BE2C (cell line): ENCODE data around the gene PMAIP1.

ENCODE experiments used
- DNase-seq: peaks from one replicate; pipeline ENCODE4 v3.0.0-alpha.2; 2020
- H3K27me3 ChIP-seq: fragments of 250-450 bp; sonication (Bioruptor Pico); 2 replicates; pipeline ENCODE4 v1.5.1; 2020; ENCODE audit warnings: mild to moderate bottlenecking
- H3K36me3 ChIP-seq: fragments of 250-450 bp; sonication (Bioruptor Pico); 2 replicates; pipeline ENCODE4 v1.5.1; 2020; ENCODE audit warnings: mild to moderate bottlenecking
- H3K4me1 ChIP-seq: fragments of 250-450 bp; sonication (Bioruptor Pico); 2 replicates; pipeline ENCODE4 v1.5.1; 2020
- H3K4me3 ChIP-seq: 2 replicates; pipeline ENCODE4 v1.5.1; 2011; ENCODE audit warnings: low read depth, low read length
- H3K9me3 ChIP-seq: fragments of 250-450 bp; sonication (Bioruptor Pico); 2 replicates; pipeline ENCODE4 v1.5.1; 2020
- TF ChIP-seq, protein P1 (sequence below): IDR thresholded peaks from 2 replicates; pipeline ENCODE4 v1.5.1; 2012; ENCODE audit warnings: mild to moderate bottlenecking, low read depth, low read length

Gene PMAIP1

GRCh38 chr18:59897321-59897954 lies 2.4 kb upstream of the PMAIP1 start:
- peaks cover under 1% of the 10 kb centered on the region for H3K36me3 ChIP-seq
- no peaks in the 10 kb centered on the region for H3K27me3 ChIP-seq
- TF ChIP-seq, protein P1, sequence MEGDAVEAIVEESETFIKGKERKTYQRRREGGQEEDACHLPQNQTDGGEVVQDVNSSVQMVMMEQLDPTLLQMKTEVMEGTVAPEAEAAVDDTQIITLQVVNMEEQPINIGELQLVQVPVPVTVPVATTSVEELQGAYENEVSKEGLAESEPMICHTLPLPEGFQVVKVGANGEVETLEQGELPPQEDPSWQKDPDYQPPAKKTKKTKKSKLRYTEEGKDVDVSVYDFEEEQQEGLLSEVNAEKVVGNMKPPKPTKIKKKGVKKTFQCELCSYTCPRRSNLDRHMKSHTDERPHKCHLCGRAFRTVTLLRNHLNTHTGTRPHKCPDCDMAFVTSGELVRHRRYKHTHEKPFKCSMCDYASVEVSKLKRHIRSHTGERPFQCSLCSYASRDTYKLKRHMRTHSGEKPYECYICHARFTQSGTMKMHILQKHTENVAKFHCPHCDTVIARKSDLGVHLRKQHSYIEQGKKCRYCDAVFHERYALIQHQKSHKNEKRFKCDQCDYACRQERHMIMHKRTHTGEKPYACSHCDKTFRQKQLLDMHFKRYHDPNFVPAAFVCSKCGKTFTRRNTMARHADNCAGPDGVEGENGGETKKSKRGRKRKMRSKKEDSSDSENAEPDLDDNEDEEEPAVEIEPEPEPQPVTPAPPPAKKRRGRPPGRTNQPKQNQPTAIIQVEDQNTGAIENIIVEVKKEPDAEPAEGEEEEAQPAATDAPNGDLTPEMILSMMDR, result no peak
- H3K9me3 ChIP-seq, result no peaks in the 10 kb centered on the region
- no peak for DNase-seq
- no peak overlapping the region for H3K4me3 ChIP-seq
- H3K4me1 ChIP-seq, result no peaks in the 10 kb centered on the region

- H3K9me3 ChIP-seq, result no peaks in the 10 kb centered on the region
- peaks cover 8% of the 10 kb centered on the region for H3K36me3 ChIP-seq
- no peak for DNase-seq
- H3K27me3 ChIP-seq, result no peaks in the 10 kb centered on the region
- H3K4me3 ChIP-seq, result no peak overlapping the region
- H3K4me1 ChIP-seq, result no peaks in the 10 kb centered on the region
- TF ChIP-seq, protein P1, result no peak
Measured at GRCh38 chr18:59898093-59898492, 1.7 kb upstream of the PMAIP1 start.

DNA sequence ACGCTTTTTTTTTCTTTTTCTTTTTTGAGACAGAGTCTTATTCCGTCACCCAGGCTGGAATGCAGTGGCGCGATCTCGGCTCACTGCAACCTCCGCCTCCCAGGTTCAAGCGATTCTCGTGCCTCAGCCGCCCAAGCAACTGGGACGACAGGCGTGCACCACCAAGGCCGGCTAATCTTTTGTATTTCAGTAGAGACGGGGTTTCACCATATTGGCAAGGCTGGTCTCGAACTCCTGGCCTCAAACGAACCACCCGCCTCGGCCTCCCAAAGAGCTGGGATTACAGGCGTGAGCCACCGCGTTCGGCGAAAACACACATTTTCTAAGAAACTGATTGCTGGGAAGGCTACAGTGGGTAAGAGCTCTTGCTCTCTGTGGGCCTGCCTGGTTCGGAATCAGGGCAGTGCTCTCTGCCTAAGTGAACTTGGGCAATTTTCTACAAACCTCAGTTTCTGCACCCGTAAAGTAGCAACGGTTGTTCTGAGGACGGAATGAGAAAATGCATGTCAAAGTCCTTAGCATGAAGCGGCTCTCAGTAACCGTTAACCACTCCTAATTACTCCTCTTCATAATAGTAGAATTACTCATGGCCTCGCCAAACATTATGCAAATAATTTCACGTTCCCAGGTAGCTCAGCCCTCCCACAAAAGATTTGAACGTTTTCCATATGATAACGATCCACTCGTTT lies 1.0 kb upstream of the PMAIP1 start:
- H3K4me3 ChIP-seq, result peak overlapping the region; percentile 76
- H3K9me3 ChIP-seq, result no peaks in the 10 kb centered on the region
- H3K27me3 ChIP-seq, result no peaks in the 10 kb centered on the region
- peaks cover 8% of the 10 kb centered on the region for H3K36me3 ChIP-seq
- no peaks in the 10 kb centered on the region for H3K4me1 ChIP-seq
- TF ChIP-seq, protein P1, result no peak
- no peak for DNase-seq

DNA sequence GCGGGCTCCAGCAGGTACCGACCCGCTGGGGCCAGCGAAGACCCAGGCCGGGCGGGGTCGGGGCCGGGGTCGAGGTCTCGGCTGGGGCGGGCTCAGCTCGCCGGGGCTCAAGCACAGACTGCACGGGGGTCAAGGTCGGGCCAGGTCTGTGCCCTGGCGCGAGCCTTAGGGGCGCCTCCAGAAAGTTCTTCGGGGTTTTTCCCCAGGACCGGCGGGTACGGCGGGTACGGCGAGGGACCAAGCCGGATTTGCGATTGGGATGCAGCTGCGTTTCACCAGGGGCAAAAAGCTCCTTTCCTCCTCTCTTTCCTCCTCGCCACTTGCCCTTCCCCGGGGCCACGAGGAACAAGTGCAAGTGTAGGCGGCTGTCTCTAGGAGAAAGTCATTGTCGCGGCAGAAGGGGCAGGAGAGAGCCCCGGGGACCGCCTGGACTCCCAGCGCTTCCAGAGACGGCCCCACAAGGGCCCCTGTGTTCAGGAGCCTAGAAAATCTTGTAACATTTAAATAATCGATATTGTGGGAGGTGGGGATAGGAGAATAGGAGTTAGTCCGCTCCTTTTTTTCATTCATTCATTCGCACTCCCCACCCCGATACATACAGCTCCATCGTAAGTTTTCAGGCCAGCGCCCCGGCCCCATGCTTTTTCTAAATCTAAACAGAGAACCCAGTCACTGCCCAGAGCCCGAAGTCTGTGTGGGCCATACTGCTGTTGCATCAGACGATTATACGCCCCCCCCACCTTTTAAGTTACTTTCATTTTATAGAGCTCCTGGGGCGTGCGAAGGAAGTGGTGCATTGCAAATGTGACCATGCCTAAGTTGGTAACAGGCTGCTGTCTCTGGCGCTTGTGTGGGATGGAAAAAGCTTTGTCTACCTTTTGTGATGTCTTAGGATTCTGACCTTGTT lies 679 bp downstream of the PMAIP1 start:
- H3K4me3 ChIP-seq, result peak overlapping the region; percentile 76
- peaks cover 2% of the 10 kb centered on the region; the same call in 1 of the 2 replicates for H3K4me1 ChIP-seq
- H3K36me3 ChIP-seq, result peaks cover 8% of the 10 kb centered on the region
- no peaks in the 10 kb centered on the region for H3K9me3 ChIP-seq
- no peaks in the 10 kb centered on the region for H3K27me3 ChIP-seq
- TF ChIP-seq, protein P1, result no peak
- peak; percentile 36 for DNase-seq

DNA sequence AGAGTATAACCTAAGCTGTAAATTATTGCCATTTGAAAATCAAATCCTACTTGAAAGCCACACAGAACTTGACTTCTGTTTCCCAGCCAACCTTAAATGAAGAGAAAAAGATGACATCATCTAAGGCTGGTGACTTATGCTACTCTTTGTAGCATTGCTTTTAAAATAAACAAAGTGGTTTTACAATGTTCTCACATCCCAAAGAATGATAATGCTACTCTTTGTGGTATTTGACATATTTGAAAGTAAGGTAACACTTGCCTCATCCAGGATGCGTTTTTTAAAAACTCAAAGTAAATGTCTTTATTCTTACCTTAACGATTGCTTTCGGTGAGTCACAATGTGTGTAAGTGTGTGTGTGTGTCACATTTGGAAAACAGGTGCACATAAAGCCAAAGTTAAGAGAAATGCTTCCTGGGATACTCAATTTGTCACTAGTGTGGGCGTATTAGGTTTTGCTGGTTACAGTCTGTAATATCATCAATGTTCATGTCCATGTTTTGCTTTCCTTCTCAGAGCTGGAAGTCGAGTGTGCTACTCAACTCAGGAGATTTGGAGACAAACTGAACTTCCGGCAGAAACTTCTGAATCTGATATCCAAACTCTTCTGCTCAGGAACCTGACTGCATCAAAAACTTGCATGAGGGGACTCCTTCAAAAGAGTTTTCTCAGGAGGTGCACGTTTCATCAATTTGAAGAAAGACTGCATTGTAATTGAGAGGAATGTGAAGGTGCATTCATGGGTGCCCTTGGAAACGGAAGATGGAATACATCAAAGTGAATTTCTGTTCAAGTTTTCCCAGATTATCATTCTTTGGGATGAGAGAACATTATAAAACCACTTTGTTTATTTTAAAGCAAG lies 2.6 kb downstream of the PMAIP1 start:
- H3K36me3 ChIP-seq, result peaks cover 8% of the 10 kb centered on the region
- H3K4me3 ChIP-seq, result peak overlapping the region; percentile 76
- H3K9me3 ChIP-seq, result no peaks in the 10 kb centered on the region
- TF ChIP-seq, protein P1, result no peak
- H3K4me1 ChIP-seq, result peaks cover 2% of the 10 kb centered on the region; the same call in 1 of the 2 replicates
- no peak for DNase-seq
- H3K27me3 ChIP-seq, result no peaks in the 10 kb centered on the region
